ENCODE data around the gene PIP5K1B.
"Not testable (repeated sequence)": the region's sequence is repeated elsewhere in the genome, so short reads cannot be mapped to it uniquely, and the experiment has no call there.

The PIP5K1B gene, protein sequence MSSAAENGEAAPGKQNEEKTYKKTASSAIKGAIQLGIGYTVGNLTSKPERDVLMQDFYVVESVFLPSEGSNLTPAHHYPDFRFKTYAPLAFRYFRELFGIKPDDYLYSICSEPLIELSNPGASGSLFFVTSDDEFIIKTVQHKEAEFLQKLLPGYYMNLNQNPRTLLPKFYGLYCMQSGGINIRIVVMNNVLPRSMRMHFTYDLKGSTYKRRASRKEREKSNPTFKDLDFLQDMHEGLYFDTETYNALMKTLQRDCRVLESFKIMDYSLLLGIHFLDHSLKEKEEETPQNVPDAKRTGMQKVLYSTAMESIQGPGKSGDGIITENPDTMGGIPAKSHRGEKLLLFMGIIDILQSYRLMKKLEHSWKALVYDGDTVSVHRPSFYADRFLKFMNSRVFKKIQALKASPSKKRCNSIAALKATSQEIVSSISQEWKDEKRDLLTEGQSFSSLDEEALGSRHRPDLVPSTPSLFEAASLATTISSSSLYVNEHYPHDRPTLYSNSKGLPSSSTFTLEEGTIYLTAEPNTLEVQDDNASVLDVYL

DNA sequence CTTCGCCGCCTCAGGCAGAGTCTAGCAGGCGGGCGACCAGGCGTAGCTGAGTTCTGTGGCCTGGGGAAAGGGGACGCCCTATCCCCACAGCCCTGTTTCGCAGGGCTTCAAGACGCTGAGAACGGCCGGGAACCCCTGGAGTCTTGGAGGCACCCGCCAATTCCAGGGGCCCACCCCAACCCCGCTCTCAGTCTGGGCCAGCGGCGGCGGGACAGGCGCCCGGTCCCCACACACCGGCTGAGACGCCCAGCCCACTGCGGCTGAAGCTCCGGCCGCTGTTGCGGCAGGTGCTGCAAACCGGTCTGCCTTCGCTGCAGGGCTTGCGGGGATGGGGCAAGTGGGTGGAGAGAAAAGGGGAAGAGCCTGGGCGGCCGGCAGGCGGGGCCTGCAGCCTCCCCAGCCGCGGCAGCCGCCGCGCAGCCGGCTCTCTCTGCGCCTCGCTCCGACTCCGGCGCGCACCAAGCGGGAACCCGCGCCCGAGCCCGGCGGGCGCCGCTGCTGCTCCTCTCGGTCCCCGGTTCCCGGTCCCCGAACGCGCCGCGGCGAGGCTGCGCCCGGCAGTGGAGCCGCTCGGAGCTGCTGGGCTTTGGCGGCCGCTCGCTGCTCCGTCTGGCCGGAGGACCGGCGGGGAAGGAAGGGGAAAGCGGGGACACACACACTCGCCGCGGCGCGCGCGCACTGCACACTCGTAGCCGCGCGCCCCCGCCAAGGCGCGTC, at the start of gene PIP5K1B:
PIP5K1B (plus strand) TSS at position 427 of the 717 bp plus-strand sequence. CDS start 117,375 bp downstream, outside the sequence.
- DNase-seq (ENCODE audit: low read depth in 3 of 3): peak in 2 of 3 experiments; percentile 15 to 51

DNA sequence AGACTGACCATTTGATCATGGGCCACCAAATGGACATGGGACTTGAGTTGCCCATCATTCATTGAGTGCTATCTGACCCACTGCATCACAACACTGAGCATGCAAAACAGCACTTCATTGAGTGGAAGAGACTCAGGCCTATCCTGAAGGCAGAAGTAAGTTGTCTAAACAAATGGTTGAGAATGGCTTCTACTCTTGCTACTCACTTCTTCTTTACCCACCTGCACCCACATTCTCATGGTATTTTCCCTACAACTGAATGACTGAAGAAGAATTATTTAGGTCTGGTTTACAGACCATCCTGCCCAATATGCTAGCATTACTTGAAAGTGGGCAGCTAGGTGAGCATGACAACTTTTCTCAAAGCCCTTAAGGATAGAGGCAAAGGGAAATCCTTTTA, 41.0 kb upstream of the PIP5K1B start:
- no peak for DNase-seq (ENCODE audit: low read depth in 3 of 3)

DNA sequence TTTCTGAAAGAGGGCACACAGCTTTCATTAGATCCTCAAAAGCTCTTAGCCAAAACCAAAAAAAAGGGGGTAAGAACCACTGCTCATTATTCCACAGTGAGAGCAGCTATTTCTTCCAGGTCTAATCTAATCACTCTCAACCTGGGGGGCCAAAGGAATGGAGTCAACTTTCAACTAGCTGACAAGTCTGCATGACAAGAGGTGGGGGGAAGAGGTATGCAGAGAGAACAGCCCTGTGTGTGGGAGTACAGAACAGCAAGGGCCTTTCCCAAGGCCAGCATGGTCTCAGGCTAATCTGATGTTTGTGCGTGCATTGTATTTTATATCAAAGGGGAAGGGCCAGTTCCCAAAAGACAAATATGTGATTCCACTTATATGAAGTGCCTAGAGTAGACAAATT, 36.9 kb upstream of the PIP5K1B start:
- DNase-seq (ENCODE audit: low read depth in 3 of 3): no peak

DNA sequence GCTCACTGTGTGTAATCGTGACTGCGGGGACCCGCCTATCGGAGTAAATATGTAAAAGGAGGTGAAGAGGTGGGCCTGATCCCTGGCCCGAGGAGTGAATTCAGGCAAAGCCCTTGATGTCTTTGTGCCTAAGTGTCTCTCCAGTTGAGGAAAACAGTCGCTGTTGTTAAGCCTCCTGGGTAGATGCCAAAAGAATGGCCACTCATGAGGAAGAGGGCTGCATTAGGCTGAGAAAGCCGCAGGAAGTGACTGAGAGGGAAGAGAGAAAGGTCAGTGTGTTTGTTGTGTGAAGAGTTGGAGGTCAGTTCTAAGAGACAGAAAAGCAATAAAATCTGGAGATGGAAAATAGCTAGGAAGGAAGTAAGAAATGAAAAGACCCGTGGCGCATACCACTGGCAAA, 35.8 kb upstream of the PIP5K1B start:
- no peak for DNase-seq (ENCODE audit: low read depth in 3 of 3)

DNA sequence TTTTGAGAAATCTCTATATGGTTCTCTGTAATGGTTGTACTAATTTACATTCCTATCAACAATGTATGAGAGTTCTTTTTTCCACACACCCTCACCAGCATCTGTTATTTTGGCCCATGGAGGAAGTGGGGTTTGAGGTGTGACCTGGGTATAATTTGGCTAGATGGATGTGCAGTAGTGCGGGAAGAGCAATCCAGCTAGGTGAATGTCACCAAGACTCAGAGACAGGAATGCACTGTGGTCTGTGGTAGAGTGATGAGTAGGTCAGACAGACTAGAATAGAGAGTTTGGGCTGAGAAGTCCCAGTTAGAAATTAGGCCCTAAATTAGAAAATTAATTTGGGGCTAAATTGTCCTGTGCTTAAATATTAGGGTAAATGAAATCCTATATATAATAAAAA, 32.8 kb upstream of the PIP5K1B start:
- no peak for DNase-seq (ENCODE audit: low read depth in 3 of 3)

DNA sequence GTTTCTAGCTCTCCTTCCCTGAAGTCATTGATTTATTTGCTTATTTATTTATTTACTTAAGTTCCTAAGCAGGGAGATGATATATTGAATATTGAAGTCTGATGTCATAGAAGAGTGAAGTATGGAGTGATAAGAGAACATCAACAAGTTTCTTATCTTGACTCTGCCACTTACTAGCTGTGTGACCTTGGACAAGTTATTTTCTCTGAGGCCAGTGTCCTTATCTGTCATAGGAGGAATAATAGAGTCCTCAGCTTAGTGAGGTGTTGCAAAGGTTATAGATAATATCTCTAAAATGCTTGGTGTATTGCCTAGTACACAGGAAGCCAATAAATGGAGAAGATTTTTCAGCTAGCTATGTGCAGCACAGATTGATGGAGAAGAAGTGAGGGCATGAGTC, 32.4 kb upstream of the PIP5K1B start:
- no peak for DNase-seq (ENCODE audit: low read depth in 3 of 3)

DNA sequence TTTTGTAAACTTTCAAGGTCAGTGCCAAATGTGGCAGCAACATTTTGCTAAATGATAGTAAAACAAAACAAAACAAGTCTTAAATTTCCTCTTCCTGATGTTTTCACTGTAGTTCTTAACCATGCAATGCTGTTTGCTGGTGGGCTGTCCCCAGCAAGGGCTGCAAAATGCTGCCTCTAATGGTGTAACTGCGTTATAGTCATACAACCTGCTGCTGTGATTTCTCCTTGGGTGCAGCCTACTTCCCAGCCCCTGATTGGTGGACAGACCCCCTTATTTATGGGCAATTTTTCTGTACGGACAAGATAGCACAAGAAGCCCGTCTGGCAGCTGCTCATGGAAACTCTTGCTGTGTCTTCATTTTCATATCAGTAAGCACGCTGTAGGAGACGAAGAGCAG, 26.6 kb upstream of the PIP5K1B start:
- no peak for DNase-seq (ENCODE audit: low read depth in 3 of 3)

DNA sequence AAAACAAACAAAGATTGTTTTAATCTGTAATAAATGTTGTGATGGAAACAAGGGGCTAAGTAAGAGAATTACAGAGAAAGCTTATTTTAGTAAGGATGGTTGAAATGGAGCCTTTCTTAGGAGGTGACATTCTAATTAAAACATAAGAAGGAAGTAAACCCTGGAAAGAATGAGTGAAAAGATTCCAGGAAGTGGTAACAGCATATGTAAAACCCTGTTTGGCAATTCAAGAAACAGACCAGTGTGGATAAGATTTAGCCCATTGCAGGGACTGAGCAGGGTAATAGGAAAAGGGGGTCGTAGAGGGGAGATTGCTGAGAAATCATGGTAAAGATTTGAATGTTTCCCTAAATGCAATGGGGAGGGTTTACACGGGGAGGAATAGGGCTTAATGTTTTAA, 21.6 kb upstream of the PIP5K1B start:
- DNase-seq (ENCODE audit: low read depth in 3 of 3): no peak

DNA sequence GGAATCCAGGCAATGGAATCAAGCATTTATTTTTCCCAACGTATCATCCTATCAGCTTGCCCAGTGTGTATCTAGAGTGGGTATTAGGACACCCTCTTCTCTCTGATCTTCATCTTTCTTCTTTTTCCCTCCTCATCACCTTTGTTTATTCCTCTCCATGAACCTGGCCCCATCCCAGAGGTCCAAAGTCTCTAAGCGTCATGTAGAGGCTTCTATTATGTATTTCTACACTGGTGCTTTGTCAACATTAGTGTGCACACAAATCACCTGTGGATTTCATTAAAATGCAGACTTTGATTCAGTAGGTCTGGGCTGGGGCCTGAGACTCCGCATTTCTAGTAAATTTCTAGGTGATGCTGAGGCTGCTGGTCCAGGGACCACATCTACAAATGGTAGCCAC, 19.8 kb upstream of the PIP5K1B start:
- DNase-seq (ENCODE audit: low read depth in 3 of 3): no peak

DNA sequence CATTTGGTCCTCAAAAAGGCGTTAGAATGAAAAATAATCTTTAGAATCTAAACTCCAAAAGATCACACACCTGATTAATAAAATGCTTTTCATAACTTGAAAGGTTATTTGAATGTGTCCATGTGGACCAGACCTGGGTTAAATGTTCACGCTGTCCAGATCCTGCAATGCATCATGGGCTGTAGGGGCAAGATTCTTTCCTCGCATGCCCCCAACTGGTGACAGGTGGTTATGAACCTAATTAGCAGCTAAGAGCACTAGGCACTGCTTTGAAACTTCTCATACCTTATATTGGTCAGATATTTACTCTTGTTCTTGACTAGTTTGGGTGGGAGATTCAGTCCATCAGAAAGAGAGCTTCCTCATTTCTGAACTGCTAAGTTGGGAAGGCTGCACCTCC, 19.3 kb upstream of the PIP5K1B start:
- DNase-seq (ENCODE audit: low read depth in 3 of 3): peak in 1 of 3 experiments; percentile 30

DNA sequence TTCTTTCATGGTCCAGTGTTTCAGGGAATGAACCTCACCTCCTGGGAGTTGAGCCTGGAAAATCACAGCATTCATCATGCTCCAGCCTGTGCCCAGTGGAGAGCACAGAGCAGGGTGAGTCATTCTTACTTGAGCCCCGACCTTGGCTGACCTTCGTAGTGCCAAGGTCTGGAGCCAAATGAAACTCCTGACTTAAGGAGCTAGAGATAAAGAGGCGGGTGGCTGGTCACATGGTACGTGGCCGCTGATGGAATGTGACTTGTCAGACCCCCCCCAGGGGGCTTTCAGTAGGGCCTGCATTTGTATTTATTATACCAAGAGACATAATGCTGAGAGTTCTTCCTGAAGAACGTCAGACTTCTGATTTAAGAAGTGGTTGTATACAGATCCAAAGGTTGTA, 15.0 kb upstream of the PIP5K1B start:
- DNase-seq (ENCODE audit: low read depth in 3 of 3): no peak

DNA sequence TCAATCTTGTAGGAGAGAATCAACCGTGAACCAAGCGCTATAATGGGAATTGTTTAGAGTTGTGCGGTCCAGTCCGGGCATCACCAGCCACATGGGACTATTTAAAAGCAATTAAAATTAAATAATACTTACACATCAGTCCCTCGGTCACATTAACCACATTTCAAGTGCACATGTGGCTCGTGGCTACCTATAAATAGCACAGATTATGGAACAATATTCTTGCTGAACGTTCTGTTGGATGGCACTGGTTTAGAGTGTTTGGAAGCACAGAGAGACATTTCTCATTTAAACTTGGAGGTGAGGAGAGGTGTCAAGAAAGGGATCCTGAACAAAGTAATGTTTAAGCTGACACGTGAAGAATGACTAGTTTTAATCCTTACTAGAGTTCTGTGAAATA, 12.5 kb upstream of the PIP5K1B start:
- no peak for DNase-seq (ENCODE audit: low read depth in 3 of 3)

DNA sequence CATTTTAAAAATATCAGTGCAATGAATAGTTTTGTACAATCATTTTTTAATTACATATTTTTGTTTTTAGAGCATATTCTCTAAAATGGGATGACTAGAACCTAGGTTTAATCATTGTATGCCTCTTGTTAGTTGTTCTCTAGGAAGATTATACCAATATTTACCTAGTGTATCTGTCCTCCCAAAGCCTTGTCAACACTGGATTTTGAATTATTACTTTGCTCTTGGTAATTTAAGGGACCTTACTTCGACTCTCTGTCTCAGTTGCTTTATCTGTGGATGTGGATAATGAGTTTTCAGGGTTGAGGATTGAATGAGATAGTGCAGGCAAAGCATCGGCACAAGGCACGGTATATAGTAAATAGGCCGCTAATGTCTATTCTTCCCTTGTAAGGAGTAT, 10.9 kb upstream of the PIP5K1B start:
- no peak for DNase-seq (ENCODE audit: low read depth in 3 of 3)

DNA sequence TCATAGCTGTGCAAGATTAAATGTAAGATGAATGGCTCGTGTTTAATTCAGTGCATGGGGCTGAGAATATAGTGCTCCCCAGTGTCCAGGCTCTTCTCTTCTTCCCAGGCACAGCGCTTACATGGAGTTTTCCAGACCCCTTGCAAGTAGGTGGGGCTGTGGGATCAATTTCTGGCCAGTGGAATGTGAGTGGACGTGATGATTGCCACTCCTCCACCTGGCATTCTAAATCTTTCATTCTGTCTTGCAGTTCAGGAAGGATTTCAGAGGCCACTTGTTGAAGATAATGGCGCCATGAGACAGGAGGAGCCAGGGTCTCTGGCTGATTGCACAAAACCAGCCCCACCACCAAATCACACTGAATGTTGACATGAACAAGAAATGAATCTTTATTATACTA, 7.2 kb upstream of the PIP5K1B start:
- DNase-seq (ENCODE audit: low read depth in 3 of 3): no peak

DNA sequence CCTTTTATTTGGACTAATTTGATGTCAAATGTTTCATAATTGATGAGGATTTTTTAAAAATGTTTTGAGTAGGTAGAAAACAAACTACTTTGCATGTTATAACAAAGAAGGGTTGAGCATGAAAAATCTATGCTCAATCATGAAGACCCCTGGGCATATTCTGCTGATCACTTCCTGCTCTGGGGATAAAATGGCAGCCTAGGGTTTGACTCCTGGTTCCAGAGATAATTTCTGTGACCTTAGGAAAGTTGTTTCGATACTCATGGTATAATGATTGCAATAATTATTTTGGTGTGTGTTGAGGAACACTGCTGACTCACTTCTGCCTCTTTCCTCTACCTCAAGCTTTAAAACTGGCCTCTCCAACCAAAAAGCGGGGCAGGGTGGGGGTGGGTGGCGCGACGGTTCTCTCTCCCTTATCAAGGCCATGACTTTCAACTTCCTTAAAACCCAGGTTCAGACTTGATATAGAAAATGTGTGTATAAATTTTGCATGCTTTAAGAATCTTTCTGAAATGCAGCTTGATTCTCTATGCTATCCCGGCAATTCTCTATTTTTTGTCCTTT, 6.0 kb upstream of the PIP5K1B start:
- no peak for DNase-seq (ENCODE audit: low read depth in 3 of 3)

DNA sequence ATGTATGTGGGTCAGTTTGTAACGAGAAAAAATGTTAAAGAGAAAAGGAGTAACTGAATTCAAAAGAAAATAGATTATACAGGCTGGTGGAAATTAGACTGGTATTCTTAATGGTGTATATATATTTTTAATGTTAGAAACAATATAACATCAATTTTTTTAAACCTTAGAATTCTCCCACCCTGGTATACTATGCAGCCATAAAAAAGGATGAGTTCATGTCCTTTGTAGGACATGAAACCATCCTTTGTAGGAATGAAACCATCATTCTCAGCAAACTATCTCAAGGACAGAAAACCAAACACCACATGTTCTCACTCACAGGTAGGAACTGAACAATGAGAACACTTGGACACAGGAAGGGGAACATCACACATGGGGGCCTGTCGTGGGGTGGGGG, 5.4 kb upstream of the PIP5K1B start:
- not testable (repeated sequence) for DNase-seq (ENCODE audit: low read depth in 3 of 3)

DNA sequence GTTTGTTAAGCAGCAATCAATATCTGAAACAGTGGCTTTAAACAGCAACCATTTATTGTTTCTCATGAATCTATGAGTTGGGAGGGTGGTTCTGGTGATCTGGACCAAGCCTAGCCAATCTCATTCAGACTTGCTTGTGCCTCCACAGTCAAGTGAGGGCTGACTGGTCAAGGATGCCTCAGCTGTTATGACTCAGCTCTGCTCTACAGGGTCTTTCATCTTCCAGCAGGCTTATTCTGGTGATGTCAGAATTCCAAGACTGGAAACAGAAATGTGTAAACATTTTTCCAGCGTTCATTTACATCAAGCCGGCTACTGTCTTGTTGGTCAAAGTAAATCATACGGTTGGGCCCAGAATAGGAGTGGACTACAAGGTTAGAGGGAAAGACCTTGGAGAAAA, 2.5 kb upstream of the PIP5K1B start:
- no peak for DNase-seq (ENCODE audit: low read depth in 3 of 3)

DNA sequence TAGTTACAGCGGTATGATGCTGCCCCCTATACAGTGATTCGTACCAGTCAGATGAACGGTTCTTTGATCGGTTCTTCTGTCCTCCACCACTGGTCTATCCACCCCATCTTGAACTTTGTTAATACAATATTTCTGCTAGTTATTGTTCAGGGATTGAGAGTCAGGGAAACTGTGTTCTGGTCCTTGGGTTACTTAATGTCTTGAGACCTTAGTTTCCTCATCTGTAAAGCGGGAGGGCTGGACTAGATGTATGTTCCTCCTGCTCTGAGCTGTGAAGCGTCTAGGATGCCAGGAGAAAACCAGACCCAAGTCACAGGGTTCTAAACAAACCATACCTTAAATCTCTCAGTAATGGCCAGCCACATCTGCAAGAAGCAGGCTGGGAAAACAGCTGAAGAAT, 1.4 kb upstream of the PIP5K1B start:
- no peak for DNase-seq (ENCODE audit: low read depth in 3 of 3)

DNA sequence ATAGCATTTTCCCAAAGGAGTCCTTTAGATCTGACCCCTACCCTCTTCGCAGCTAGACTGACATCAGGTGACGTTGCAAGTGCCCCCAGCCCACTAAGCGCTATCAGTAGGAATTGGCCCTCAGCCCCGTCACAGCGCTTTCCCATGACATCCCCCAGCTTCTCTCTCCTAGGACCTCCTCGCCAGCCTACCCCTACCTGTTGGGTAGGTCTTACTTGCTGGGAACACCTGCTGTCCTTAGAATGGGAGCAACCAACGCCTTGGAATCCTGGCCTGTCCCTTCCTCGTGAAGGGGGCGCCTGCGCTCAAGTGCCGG, 584 bp upstream of the PIP5K1B start:
- no peak for DNase-seq (ENCODE audit: low read depth in 3 of 3)

DNA sequence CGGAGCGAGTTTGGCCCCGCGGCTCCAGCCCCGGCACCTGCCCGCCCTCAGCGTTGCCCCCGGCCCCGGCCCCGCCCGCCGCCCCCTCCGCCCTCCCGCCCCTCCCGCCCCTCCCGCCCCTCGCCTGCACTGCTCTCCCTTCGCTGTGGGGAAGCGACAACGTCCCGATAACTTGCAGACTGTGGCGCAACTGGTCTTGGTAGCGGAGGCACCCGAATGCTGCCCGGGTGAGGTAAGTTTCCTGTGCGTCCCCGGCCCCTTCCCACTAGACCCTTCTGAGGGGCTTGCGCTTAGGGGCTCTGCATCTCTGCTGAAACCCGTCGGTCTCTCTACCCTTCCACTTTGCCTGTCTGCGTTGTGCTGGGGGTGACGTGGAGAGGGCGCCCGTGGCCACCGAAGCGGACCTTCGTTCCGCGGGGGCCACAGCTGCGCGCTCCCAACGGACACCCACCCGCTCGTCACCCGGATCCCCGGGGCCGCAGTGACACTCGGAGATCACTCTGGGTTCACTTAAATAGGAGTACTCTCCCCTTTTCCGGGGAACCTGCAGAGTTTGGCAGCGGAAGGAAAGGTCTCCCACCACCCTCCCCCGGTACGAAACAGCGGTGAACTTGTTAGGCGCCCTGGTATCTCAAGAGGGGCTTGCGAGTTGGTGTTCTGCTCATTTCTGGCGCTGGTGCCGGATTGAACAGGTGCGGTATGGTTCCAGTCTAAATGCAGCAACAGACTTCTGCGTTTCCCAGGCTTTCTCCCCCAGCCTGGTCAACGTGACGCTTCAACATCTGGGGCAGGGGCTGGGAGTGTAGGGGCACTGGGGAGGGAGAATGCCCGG, 707 bp downstream of the PIP5K1B start:
- no peak for DNase-seq (ENCODE audit: low read depth in 3 of 3)

DNA sequence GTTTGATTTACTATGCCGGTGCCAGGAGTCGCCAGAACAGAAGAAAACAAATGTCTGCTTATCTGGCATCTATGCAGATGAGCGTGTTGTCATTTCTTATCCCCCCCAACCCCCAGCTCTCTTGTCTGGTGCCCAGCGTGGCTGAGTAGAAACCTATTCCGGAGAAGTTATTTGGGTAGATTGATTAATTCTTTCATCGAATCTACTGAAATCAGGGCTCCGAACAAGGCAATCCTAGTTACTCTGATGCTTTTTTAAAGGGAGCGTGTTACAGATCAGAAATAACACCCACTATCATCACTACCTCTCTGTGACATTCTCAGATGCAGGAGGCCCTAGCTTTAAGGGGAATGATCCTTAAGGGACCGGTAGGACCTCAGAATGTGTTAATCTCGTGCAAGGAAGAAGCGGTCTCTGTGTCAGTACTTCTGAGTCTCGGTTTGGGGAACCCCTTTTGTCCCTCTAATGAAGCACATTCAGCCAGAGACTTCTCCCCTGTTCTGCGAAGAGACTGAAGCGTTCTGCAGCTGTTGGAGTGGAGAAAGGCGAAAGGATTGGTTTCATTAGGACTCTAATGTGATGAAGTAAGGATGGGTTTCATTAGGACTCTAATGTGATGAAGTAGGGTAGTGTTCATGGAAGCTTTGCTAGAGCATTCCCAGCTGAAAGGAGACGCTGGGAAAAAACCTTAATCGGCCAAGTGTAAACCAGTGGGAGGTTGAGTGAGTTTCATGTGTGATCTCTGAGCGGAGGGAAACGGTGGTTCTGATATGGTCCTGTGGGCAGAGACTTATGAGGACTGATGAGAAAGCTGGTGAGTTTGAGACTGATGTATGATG, 1.5 kb downstream of the PIP5K1B start:
- DNase-seq (ENCODE audit: low read depth in 3 of 3): no peak
